GM19397 (cell line): Measurements from ENCODE around the gene ADAMTS2.
"Not testable (repeated sequence)": the region's sequence is repeated elsewhere in the genome, so short reads cannot be mapped to it uniquely, and the experiment has no call there.

Source experiments
- ATAC-seq: cut with Tn5 transposase; IDR thresholded peaks from one replicate; pipeline ENCODE4 v1.9.1; 2021; ENCODE audit warnings: mild to moderate bottlenecking, moderate library complexity; ENCODE audit not compliant: unreplicated experiment

The ADAMTS2 gene

DNA sequence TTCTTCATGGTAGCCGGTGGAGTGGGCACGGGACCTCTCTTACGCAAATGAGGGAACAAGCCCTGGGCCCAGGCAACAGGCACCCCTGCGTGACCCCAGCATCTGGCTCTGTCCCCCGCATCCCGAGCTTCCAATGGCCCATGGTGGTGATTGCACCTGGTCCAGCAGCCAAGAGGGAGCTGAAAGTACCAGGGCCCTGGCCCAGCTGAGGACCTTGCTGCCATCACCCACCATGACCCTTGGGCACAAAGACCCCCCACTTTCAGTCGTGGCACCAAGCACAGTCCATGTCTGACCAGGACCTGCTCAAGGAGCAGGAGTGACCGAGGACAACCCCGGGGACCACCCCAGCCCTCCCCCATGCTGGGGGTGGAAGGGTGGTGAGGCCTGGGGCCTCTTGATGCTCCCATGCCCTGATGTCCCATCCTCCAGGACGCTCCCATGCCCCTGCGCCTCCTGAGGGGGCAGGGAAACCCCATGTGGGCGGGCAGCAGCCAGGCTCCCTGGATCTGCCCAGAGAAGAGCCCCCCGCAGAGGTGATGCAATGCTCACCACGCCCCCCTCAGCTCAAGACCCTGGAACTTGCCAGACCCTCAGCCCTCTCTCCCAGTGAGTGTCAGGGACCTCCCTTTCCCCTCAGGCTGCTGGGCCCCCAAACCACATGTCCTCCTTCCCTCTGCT is 123.9 kb downstream of the ADAMTS2 start:
- no peak for ATAC-seq

DNA sequence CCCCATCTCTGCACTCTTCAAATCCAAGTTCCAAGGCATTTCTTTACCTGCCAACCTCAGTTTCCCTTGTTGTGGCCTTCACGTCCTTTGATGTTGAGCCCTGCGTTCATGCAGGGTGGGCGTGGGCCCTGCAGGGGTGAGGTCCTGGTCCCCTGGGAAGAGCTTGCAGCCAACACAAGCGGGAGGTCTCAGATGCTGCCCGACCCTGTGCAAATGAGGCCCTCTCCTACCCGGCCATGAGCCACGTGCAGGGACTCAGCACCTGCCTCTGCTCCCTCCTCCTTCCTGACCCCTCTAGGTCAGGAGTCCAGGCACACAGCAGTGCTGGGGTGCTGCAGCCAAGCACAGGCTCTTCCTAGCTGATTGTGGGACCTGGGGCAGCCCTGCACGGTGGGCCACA is 124.5 kb downstream of the ADAMTS2 start:
- ATAC-seq: no peak

DNA sequence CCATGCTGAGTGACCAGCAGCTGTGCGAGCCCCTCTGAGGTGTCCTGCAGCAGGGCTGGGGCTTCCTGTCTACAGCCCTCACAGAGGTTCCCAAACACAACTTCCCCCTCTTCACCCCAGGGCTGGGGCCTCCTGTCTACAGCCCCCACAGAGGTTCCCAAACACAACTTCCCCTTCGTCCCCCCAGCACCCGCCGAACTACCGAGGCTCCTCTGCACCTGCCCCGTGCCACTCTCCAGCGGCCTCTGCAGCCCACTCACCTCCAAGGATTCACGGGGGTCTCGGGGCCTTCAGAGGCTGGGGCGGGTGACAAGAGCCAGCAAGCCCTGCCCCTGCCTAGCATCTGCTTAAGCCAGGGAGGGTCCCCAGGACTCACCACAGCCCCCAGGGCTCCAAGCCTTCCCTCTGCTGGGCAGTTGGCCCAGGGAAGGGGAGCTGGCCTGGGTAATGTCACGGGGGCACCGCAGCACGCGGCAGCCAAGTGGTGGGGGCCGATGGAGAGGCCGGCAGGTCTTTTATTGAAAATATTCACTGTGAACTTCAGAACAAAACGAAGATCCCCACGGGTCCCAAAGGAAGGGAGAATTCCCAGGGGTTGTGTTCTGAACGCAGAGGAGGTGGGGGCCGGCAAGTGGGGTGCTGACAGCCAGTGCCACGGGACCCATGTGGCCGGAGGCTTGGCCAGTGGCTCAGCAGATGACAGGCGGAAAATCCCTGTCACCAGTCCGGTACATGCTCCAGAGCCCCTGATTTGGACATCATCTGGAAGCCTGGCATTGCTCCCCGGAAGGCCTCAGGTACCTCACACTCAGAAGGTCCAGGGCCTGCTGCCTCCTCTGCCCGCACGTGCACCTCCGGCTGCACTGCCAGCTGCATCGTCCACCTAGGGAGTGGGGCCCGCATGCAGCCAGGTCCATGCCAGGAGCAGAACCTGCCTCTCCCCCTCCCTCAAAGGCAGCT is 125.3 kb downstream of the ADAMTS2 start:
- ATAC-seq: no peak

DNA sequence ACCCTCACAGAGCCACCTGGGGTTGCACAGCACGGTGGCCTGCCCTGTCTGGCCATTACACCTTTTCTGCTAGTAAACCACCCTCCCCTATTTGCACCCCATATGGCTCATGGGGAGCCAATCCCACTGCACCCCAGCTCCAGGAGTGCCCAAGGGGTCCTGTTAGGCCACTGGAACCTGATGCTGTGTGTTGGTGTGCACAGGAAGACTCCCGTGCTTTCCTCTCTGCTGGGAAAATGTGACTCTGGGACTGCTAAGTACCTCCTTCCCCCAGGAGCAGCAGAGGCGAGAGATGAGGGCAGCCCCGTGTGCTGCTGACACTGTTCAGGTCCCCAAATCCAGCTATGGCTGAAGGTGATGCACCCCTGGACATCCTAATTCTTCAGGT is 126.3 kb downstream of the ADAMTS2 start:
- ATAC-seq: no peak

DNA sequence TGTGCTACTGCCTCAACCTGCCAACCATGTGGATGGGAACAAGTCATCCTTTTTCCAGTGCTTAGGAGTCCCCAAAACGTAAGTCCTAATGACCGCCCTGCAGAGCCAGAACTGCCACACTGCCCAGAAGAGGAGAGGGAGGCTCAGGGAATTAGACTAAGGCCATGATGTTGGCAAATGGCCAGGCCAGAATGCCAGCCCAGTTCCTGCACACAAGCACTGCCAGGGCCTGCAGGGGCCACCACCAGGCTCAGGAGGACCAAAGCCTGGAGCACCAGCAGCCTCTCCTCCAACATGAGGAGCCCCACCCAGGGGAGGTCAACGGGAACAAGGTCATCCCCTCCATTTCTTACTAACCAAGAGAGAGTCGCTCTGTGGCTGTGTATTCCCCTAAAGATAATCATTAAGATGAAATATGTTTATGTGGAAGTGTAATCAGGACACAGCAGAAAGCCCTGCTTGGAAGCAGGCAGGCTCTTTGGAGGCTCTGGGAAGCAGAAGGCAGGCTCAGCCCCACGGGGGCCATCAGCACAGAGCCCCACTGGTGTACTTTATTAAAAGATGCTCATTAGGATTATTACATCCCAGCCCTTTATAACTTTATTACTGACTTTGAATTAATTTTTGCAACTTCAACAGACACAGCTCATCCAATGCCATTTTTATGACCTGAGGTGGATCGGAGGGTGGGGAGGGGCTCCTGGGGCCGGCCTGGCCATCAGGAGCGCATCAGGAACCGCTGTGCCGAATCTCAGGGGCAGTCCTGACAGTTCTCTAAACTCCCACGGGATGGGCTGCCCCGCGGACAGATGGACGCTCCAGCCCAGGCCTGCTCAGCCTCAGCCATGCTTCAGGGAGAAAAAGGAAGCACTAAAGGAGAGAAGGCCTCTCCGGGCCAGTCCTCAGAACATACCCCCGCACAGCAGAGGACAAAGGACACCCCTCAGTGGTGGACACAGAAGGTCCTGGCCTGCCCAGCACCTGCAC is 127.0 kb downstream of the ADAMTS2 start:
- no peak for ATAC-seq

DNA sequence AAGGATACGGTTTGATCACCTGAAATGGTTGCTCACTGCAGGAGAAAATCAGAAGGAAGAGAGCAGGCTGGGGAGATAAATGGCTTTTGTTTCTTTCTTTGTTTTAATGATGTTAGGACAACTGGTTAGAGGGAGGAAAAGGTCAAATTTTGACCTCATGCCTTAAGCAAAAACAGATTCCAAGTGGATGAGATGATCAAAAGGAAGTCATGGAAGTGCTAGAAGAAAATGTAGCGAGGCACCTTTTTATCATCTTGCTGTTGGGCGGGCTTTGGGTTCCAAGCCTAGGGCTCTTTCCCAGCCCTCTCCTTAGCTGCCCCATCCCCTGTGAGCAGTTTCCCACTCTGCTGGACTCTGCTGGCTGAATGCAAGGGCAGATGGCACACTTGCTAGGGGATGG is 127.9 kb downstream of the ADAMTS2 start:
- ATAC-seq: no peak

DNA sequence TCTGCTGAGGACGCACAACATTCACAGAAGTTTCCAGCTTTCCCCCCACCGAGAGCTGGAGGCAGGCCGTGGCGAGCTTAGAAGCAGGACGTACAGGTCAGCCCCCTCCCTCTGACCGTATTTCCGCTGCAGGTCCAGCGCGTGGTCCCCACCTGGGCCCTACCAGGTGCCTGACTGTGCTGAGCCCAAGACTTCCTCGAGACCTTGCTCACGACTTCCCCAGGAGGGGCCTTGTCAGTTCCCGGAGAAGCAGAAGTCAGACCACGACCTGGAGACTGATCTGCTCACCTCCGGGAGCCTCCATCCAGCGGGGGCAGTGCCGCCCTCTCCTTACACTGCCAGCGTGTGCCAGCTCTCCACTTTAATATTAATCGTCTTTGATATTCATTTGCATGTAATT is 128.9 kb downstream of the ADAMTS2 start:
- ATAC-seq: not testable (repeated sequence)

DNA sequence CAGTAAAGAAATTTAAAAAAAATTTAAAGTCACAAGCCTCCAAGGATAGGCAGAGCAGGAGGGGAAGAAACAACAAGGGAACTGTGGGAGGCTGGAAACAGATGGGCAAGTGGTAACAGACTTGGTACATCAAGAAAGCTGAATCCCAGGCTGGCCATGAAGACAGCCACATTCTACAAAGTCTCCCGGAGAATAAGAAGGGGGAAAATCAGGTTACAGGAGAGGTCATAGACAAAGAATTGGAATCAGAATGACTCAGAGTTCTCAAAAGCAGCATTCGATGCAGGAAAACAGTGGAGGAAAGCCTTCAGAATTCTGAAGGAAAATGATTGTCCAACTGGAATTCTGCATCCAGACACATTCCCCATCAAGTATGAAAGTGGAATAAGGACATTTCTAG is 129.7 kb downstream of the ADAMTS2 start:
- ATAC-seq: no peak

DNA sequence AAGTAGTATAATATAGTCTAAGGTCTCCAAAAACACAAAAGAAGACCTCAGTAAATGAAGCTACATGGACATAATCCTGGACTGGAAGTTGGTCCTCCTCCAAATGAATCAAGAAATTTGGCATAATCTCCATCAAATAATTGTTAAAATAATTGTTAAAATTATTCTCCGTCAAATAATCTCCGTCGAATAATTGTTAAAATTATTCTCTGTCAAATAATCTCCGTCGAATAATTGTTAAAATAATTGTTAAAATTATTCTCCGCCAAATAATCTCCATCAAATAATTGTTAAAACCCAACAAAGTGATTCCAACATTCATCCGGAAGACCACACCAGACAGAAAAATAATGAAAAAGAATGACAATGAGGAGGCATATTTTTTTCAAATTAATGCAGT is 130.6 kb downstream of the ADAMTS2 start:
- ATAC-seq: no peak

DNA sequence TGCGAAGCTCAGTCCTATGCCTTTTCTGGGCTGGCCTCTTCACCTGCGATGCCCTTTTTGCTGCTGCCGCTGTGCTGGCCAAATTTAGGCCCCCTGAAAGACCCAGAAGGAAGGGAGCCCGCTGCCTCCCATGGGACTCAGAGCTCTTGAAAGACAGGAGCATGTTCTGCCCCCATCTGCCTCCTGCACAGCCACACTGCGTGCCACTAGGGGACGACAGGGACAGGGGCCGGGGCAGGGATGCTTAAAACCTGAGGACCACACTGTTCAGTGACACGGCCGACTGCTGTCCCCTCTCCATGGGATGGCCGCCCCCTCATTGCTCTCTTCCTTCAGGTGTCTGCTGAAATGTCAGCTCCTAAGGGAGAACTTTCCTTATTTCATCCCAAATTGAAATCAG is 132.4 kb downstream of the ADAMTS2 start:
- no peak for ATAC-seq

DNA sequence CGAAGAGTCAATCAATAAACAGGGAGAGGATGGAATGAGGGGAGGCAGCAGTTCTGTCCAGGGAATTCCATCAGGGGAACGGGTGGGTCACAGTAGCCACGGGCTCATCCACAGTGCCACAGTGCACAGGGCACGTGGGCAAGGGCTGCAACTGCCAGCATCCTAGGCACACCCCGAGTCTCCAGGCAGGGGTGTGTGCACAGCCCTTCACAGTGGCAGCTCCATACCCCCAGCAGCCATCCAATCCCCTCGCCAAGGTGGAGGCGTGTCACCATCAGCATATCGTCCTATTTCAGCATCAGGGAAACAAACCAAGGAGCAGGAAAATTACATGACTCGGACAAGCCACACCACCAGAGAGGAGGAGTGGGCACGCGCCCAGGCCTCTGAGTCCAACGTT is 133.6 kb downstream of the ADAMTS2 start:
- no peak for ATAC-seq

DNA sequence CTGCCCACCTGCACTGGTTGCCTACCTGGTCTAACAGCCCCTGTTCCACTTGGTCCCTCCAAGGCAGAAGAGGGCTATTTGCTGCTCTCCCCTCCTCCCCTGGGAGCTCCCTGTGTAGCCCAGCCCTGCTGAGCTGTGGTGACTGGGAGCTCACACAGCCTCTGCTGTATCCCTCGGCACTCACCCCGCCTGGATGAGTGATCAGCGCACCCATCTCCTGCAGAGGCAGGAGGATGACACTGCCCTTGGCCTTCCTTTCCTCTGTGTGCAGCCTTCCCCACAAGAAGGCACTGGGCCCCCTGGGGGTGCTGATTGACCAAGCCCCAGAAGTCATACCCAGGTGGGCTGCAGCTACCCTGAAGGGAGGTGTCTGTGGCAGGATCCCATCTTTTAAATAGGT is 134.2 kb downstream of the ADAMTS2 start:
- ATAC-seq: no peak

DNA sequence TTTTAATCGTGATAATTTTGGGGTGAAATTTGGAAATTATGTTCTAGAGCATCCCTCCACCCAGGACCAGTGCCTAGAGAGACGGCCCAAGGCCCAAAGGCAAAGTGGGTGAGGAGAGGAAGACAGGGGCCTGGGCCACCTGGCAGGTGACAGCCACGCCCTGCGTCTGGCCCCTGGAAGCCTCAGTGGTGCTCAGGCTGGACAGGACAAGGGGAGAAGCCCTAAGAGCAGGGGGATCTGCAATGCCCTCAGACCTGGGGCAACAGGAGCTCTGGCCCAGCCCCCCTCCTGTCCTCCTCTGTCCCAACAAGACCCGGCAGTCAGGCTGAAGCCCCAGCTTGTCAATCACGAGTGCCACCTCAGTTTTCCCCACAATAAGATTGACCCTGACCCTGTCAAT is 134.8 kb downstream of the ADAMTS2 start:
- no peak for ATAC-seq

DNA sequence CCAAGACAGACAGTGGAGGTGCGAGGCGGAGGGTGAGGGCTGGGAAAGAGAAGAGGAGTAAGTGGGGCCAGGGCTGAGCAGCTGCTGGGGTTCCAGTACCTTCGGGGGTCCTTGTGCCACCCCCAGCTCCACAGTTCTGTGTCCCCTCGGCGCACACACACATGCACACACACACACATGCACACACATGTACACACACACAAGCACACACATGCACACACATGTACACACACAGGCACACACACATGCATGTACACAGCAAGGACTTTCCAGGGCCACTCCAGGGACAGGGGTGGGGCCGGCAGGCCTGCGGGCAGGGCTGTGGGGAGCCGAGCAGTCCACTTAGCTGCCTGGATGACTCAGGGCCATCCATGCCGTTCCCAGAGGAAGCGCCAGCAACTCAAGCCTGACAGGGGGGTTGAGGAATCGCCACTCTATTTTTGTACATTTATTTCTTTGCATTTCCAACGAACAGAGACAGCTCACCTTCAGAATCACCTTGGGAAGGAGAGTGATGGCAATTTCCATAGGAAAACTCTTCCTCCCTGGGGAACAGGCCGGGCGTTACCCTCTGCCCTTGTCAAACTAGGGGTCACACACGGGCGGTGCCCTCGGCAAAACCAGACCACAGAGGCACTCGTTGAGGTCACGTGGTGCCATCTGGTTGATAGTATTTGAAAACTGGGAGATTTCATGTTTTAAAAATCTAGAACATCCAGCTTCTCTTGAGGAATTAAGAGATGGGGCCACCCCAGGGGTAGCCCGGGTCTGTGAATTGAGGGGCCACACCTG is 135.7 kb downstream of the ADAMTS2 start:
- ATAC-seq: no peak

DNA sequence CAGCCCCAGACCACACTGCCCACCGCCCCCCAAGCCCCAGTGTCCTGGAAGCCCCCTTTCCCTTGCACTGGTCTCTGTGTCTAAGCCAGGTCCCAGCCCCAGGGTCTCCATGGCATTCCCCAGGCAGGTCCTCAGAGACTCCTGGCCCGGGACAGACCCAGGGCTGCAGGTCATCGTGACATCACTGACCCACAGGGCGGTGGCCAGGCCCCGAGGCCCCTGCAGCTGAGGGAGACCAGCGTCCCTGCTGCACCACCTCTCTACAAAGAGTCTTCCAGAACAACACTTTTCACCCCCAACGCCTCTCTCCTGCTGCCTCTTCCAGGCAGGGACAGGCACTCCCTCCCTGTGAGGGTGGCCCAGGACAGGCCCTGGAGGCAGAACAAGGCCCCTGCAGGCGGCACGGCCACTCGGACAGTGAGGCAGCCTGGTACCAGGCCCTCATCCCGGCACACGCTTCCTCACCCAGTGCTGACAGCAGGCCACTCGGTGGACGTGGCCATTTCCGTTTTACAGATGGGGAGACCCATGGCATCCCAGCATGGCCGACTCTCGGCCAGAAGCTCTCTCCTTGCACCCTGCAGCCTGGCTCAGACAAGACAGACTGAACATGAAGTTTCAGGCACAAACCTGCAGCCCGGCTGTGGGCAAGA is 136.4 kb downstream of the ADAMTS2 start:
- no peak for ATAC-seq

DNA sequence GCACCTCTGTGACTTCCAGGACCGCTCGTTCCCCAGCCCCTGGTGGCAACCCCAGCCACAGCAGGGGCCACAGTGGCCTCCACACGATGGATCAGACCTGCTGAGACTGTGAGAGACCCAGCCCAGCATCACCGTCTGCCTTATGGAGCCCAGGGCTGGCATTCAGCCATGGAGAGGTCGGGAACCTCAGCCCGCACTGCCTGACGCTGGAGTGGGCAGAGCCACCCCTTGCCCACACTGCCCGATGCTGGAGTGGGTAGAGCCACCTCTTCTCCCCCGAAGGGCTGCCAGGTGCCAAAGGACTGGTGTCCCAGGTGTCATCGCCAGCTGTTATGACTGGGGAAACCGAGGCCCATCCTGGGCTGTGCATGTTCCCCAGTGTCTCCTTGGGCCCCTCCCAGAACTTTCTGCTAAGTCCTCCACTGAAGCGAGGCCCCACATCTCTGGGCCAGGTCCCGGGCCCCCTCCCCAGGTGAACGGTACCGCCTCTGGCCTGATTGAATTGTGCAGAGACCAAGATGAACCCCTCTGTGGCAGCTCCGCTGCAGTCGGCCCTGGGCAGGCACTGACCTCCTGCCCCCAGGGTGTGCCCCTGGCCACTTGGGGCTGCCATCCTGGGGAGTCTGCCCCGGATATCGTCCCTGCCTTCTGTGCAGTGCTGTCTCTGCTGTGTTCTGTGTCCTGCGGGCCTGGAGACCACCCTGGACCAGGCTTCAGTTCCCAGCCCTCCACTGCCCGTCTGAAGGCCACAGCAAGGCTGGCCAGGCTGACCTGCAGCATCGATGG is 137.1 kb downstream of the ADAMTS2 start:
- ATAC-seq: no peak

DNA sequence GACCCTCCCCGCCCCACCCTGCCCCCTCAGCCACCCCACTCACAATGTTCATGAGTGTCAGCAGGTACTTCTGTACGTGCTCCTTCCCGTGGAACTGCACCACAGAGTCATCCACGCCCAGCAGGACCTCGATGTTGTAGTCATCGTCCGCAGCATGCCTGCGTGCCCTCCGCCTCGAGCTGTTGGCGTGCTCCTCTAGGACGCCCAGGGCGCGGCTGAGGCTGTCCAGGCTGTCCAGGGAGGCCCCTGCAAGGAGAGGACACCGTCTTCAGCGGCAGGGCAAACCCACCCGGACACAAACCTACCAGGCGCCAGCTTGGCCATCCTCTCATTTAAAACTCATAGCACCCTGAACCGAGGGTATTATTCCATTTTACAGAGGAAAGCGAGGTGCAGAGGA is 137.8 kb downstream of the ADAMTS2 start:
- no peak for ATAC-seq

DNA sequence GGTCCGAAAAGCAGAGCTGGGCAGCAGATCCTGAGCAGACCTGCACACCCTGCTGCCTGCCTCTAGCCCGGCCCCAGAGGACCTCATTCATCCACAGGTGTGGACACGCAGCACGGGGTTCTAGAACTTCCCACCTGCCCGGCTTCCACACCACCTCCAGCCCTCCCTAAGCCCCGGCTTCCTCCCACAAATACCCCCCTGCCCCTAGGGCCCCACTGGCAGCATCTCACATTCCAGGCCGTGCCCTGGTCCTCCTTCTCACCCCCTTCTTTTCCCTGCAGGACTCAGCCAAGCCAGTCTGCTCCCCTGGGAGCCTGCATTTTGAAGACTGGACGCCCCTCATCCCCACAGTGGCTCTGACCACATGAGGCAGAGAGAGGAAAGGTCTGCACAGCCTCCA is 138.9 kb downstream of the ADAMTS2 start:
- ATAC-seq: no peak

DNA sequence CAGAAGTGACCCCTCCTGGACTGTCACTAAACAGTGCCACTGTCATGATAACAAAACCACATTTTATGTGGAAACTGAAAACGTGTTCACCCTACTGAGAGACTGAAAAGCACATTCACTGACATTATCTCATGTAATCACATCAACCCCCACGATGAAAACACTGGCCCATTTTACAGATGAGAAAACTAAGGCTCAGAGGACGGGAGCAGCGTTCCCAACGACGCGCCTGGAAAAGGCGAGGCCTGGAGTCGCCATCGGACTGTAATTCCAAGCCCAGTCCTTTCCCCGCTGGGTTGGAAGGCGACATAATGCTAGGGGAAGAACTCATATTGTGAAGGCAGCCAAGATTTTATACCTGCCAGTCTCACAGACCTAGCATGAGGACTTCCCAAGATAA is 140.0 kb downstream of the ADAMTS2 start:
- ATAC-seq: no peak
